PFSK-1 (cell line): ENCODE results near the gene HAPLN2.

Source experiments
- POLR2AphosphoS5 ChIP-seq: IDR thresholded peaks from 2 replicates; pipeline ENCODE4 v1.6.1; 2012; ENCODE audit warnings: low read depth, mild to moderate bottlenecking, control low read depth, low read length, moderate library complexity
- SIN3A ChIP-seq: IDR thresholded peaks from 2 replicates; pipeline ENCODE4 v1.6.1; 2012; ENCODE audit warnings: mild to moderate bottlenecking, low read length, moderate library complexity, borderline replicate concordance; ENCODE audit not compliant: insufficient read depth
- TAF1 ChIP-seq: IDR thresholded peaks from 2 replicates; pipeline ENCODE4 v1.6.1; 2012; ENCODE audit warnings: low read length, control low read depth, borderline replicate concordance; ENCODE audit not compliant: insufficient read depth

- TF ChIP-seq POLR2AphosphoS5, result no peak
- TF ChIP-seq SIN3A, result no peak
- TF ChIP-seq TAF1, result no peak
Observed at GRCh38 chr1:156578055-156578454, 41.2 kb upstream of the HAPLN2 start.
